Uterus (tissue), 2 donors: ENCODE results near the gene PPA2.

Experiments used
- POLR2A ChIP-seq, 2 donors: fragments of 450-650 bp; IDR thresholded peaks; one replicate each; pipeline ENCODE4 v1.6.1; 2016; ENCODE audit warnings: antibody characterized with exemption in 2 of 2, mild to moderate bottlenecking in 1 of 2, moderate library complexity in 1 of 2
- TF ChIP-seq, protein P1 (sequence below), 4 experiments: fragments of 200-600 bp in 2 of 4; fragments of 450-650 bp in 2 of 4; sonication (generic) in 2 of 4; IDR thresholded peaks; one replicate each; pipeline ENCODE4 v1.5.1; 2016 to 2019; ENCODE audit warnings: antibody characterized with exemption in 4 of 4, mild to moderate bottlenecking in 2 of 4, moderate library complexity in 1 of 4

DNA sequence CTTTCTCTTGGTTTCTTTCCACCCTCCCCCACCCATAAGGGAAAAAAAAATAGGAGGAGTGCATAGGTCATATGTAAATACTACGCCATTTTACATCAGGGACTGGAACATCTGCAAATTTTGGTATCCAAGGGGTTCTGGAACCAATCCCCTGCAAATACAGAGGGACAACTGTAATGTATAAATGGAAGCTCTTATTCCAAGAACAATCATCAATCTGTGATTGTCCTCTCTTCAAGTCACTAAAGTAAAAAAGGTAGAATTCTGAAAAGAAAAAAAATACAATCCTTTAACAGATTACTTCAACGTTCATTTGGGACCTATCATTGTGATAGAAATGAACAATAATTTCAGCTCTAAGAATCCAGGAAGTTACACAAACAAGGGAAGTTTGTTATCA lies 13.6 kb downstream of the PPA2 start:
- TF ChIP-seq, protein P1, sequence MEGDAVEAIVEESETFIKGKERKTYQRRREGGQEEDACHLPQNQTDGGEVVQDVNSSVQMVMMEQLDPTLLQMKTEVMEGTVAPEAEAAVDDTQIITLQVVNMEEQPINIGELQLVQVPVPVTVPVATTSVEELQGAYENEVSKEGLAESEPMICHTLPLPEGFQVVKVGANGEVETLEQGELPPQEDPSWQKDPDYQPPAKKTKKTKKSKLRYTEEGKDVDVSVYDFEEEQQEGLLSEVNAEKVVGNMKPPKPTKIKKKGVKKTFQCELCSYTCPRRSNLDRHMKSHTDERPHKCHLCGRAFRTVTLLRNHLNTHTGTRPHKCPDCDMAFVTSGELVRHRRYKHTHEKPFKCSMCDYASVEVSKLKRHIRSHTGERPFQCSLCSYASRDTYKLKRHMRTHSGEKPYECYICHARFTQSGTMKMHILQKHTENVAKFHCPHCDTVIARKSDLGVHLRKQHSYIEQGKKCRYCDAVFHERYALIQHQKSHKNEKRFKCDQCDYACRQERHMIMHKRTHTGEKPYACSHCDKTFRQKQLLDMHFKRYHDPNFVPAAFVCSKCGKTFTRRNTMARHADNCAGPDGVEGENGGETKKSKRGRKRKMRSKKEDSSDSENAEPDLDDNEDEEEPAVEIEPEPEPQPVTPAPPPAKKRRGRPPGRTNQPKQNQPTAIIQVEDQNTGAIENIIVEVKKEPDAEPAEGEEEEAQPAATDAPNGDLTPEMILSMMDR (IDR thresholded peaks at IDR 0.05) = no peak
- no peak for TF ChIP-seq POLR2A (IDR thresholded peaks at IDR 0.05)
